GM18909 (cell line): Measurements from ENCODE around the gene AHSG.
A peak's percentile ranks its signal among the peaks of the same experiment; 100 is the strongest.
"Not testable (repeated sequence)": the region's sequence is repeated elsewhere in the genome, so short reads cannot be mapped to it uniquely, and the experiment has no call there.

Experiments used
- ATAC-seq: cut with Tn5 transposase; IDR thresholded peaks from one replicate; pipeline ENCODE4 v1.9.1; 2021; ENCODE audit warnings: mild to moderate bottlenecking; ENCODE audit not compliant: unreplicated experiment, poor library complexity

The AHSG gene

GRCh38 chr3:186614597-186615483, 2.0 kb downstream of the AHSG start:
- peak; percentile 67 for ATAC-seq

- no peak for ATAC-seq
Measured at GRCh38 chr3:186616299-186616617, 3.4 kb downstream of the AHSG start.

- ATAC-seq = peak; percentile 86
Measured at GRCh38 chr3:186617036-186617946, 4.4 kb downstream of the AHSG start.

- no peak for ATAC-seq
Measured at GRCh38 chr3:186618318-186618938, 5.6 kb downstream of the AHSG start.

GRCh38 chr3:186619787-186620212, 6.9 kb downstream of the AHSG start:
- ATAC-seq = no peak

- ATAC-seq = no peak
Measured at GRCh38 chr3:186620213-186621092, 7.6 kb downstream of the AHSG start.

- no peak for ATAC-seq
Measured at GRCh38 chr3:186621894-186622650, 9.2 kb downstream of the AHSG start.

GRCh38 chr3:186622651-186623310, 9.9 kb downstream of the AHSG start:
- no peak for ATAC-seq

- ATAC-seq = no peak
Measured at GRCh38 chr3:186624598-186624997, 11.7 kb downstream of the AHSG start.

GRCh38 chr3:186625600-186626042, 12.8 kb downstream of the AHSG start:
- no peak for ATAC-seq

- no peak for ATAC-seq
Measured at GRCh38 chr3:186626254-186626847, 13.5 kb downstream of the AHSG start.

GRCh38 chr3:186627852-186628414, 15.1 kb downstream of the AHSG start:
- ATAC-seq = no peak

GRCh38 chr3:186628756-186629155, 15.9 kb downstream of the AHSG start:
- ATAC-seq = no peak

GRCh38 chr3:186630950-186631641, 18.2 kb downstream of the AHSG start:
- ATAC-seq = no peak

- ATAC-seq = no peak
Measured at GRCh38 chr3:186633481-186633880, 20.6 kb downstream of the AHSG start.

GRCh38 chr3:186634207-186634606, 21.3 kb downstream of the AHSG start:
- ATAC-seq = not testable (repeated sequence)

GRCh38 chr3:186635532-186635931, 22.7 kb downstream of the AHSG start:
- no peak for ATAC-seq
